AG08396 (cell line): ENCODE data around the gene PDHA1.

Experiments used
- DNase-seq: peaks from one replicate; pipeline ENCODE4 v3.0.0; 2012; ENCODE audit warnings: low spot score, mixed read lengths

Gene PDHA1

DNA sequence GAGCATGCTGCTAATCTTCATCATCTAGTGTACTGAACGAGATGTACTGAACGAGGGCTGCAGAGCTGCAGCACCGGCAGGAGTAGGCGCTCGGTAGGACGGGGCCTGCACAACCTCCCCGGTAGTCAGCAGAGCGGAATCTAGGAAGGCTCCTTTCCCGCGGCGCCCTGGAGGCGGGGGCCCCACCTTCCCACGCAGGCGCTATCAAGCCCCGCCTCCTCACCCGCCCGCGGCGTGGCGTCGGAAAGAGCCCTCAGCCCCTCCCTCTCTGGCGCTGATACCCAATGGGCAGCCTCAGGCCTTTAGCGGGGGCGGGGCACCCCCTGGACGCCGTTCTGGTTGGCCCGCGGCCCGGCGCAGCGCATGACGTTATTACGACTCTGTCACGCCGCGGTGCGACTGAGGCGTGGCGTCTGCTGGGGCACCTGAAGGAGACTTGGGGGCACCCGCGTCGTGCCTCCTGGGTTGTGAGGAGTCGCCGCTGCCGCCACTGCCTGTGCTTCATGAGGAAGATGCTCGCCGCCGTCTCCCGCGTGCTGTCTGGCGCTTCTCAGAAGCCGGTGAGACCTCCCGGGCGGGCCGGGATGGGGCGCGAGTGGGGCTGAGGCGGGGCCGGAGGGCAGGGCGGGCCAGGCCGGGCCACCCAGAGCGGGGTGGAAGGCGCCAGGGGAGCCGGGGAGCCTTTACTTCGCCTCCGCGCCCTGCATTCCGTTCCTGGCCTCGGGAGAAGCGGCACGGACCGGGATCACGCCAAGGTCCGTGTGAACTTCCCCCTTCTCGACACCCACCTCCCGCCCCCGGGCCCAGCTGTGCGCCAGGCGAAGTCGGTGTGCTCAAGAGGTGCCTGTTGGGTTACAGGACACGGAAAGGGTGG, at the start of gene PDHA1:
PDHA1 (plus strand) TSS at position 393 of the 874 bp plus-strand sequence; CDS start at position 504, 111 bp downstream.
- DNase-seq: peak; percentile 92

DNA sequence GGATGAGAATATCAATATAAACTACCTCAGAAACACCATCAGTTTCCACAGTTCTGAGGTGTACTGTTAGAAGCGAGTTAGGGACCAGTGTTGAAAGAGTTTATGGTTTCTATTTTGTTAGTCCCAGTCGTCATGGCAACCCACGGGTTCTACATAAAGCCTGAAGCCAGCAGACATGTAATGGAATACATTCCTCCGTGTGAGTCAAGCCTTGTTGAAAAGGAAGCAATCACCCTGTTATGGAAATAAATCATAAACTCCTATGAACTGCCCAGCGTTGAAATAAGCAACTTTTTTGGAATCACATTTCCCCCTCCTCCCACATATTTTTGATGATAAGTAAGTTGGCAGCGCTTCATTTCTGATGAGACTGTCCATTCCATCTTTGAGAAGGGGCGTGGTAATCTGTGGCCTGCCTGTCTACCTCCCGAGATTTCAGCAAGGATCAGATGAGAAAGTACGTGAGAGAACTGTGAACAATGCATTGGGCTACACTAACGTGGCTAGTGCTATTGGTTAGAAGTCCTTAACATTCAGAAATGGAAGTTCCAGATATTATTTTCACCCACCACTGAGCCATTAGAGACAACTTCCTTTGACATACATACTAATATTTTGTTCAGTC, 40.4 kb upstream of the PDHA1 start:
- DNase-seq: peak; percentile 28

DNA sequence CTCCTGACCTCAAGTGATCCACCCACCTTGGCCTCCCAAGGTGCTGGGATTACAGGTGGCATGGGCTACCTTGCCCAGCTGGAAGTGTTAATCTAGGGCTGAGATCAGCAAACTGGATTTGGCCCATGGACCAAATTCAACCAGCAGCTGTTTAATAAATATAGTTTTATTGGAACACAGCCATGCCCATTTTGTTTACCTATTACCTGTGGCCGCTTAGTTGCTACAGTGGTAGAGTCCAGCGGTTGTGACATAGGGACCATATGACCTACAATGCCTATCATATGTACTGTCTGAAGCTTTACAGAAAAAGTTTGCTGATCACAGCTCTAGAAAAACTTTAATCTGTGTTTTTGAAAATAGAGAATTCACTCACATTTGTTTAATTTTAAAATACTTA, 17.2 kb upstream of the PDHA1 start:
- DNase-seq: no peak

DNA sequence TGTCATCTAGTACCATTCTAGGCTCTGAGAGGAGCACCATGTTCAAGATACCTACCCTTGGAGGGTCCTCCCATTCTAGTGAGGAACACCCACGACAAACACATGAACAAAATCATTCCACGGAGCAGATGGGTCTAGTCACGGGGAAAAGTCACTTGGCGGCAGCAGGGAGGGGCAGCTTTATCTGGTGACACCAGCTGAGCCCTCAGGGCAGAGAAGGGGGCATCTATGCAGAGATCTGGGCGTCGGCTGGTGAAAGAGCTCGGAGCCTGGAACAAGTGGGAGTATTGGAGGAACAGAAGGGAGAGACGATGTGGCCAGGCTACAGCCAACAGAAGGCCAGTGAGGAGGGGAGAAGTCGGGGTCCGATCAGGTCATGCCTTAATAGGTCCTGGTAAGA, 11.9 kb upstream of the PDHA1 start:
- DNase-seq: no peak

DNA sequence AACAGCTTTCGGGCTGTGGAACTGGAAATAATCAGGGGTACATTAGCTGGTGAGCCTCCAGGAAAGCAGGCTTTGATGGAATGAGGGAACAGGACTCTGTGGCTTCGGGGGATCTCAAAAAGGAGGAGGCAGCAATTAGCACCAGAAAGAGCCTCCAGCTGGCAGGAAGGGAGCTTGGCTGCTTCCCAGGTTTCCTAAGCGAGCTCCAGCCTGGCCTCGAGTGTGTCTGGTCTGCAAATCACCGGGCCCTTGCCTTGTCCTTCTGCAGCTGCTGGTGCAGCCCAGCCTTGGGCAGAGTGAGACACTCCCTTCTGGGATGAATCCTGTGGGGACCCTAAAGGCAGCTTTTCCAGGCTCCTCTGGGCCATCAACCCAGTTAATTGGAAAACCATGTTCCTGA, 10.7 kb upstream of the PDHA1 start:
- no peak for DNase-seq

DNA sequence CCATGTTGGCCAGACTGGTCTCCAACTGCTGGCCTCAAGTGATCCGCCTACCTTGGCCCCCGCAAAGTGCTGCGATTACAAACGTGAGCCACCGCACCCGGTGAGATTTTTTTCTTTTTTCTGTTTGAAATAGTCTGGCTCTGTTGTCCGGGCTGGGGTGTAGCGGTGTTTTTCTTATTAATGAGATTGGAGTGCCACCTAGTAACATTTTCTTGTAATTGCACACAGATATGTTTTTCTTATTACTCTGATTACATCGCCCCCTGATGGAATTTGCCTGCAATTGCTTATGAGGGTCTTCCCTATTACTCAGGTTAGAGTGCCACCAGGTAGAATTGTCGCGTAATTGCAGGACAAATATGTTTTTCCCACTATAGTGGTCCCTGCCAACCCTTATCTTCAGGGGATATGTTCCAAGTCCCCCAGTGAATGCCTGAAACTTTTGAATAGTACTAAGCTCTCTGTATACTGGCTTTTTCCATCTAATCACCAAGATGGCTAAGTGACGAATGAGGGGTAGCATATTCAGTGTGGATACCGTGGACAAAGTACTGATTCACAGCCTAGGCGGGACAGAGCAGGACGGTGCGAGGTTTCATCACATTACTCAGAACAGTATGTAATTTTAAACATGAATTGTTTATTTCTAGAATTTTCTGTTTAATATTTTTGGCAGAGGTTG, 8.6 kb upstream of the PDHA1 start:
- DNase-seq: no peak

DNA sequence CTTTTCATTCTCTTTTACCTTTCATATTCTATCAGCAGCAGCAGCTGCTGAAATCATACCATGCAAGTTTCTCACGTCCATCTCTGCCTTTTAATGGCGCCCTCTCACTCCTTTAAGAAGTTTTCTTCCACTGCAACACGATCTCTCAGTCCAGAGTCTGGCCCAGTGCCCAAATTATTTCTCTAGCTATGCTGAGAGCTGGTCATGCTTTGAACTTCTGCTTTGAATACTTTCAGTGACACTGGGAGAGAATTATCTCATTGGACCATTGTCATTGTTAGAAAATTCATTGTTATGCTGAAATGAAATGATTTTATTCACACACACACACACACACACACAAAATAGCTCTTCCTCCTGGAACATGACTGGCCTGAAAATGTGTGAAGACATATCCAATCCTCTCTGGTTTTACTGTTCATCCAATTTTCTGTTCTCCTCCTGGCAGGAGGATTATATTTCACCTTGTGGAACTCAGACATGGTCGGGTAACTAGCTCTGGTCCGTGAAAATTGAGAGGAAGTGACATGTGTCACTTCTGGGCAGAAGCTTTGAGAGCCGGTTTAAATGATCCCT, 1.3 kb upstream of the PDHA1 start:
- DNase-seq: no peak

DNA sequence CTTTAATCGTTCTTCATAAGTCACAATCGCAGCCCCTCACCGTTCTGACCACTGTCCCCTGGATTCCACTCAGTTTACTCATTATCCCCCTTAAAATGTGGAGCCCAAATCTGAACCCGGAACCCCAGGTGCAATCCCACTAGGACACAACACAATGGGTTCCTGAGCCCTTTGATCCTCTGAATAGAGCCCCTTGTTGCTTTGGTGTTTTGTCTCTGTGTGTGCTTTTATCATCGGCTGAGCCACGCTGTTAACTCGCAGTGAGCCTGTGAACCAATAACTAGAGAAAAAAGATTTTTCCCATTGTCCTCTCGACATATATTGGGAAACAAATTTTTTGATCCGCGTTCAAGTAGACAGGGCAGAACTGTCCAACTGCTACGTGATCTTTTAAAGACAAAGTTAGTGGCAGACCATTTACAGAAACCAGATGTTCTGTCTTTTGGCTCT, 617 bp upstream of the PDHA1 start:
- DNase-seq: no peak

DNA sequence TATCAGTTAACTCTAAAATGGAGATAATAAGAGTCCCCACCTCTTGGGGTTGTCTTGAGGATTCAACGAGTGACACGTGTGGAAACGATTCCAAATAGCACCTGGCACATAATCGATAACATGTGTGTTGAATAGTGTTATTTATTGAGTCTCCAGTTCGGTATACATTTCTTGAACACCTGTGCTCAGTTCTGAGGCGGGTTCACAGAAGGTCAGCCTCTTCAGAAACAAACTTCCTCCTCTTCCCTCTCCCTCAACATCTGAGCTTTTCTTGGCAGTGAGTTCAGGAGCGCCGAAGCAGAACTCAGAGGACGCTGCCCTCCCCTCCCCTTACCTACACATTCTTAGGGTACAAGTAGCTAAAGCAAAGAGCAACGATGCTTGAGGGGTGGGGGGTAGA, 934 bp downstream of the PDHA1 start:
- DNase-seq: no peak

DNA sequence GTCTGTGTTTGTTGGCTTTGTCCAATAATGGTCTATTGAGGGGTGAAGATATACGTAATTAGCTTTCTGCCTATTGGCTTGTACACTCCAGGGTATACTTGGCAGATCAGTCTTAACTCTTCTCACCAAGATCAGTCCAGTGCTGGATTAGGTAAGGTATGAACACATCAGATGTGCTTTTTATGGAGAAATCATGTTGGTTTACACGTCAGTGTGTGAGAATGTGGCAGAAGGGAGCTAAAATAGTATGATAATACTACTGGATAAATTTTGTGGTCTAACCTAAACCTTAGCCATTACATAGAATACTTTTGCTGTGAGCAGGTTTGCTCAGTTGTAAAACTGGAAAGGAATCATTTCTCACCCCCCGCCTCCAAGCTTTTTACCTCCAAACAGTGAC, 4.2 kb downstream of the PDHA1 start:
- DNase-seq: no peak

DNA sequence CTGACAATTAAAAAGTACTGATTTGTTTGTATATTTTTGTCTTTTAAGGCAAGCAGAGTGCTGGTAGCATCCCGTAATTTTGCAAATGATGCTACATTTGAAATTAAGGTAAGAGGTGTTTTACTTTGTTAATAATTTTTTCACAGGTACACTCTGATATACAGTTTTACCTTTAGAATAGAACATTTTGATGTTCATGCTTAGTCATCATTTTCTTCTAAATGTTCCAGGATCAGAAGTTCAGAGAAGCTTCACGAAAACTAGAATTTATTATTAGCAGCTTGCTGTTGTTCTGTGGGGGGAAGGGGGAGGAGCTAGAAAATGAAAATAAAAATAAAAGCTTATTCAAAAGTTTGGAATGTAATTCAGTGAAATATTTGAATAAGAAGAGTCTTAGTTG, 5.5 kb downstream of the PDHA1 start:
- DNase-seq: no peak

DNA sequence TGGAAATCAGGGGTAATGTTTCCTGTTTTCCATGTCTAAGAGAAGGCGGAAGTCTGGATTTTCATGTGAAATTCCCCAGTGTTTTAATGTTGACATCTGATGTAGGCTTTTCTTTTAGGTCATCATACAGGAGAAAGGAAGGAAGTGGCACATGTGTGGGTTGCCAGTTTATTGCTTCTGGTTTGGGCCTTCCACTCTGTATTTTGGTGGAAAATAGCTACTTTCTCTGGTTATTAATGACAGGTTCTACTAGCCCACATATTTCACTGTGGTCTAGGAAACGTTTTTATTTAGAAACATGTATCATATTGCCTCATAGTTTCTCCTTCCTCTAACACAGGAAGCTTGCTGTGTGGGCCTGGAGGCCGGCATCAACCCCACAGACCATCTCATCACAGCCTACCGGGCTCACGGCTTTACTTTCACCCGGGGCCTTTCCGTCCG, 7.2 kb downstream of the PDHA1 start:
- no peak for DNase-seq

DNA sequence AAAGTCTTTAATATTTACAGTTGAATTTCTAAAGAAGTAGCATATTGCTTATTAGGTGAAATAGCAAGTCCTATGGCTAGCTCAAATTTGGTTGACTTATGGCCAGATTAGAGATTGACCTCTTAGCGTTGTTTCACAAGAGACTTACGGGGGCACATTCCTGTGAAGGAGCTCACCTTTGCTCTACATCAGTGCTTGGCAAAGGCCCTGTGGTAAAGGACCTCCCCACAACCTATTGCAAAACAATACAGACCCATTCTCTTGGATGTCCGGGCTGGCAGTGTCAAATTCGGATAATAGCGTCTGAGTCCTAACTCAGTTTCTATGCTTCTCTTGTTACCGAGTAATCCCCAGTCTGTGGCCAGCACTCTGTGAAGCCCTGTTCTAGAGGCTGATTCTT, 10.9 kb downstream of the PDHA1 start:
- DNase-seq: no peak

DNA sequence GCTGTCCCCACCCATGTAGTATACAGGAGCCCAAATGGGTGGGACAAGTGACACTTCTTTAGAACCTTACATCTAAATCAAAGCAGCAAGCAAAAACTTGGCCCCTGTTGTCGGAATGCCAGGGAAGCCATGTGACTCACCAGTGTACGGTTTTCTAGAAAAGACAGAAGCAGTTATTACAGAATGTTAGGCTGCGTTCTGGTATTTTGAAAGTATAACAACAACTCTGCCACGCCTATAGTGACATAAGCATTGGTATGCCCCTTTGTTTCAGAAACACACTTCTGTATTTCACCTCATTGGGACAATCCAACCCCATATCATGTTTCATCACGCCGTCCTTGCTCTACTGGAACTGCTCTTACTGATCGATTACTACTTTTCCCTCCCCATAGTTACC, 14.8 kb downstream of the PDHA1 start:
- no peak for DNase-seq

DNA sequence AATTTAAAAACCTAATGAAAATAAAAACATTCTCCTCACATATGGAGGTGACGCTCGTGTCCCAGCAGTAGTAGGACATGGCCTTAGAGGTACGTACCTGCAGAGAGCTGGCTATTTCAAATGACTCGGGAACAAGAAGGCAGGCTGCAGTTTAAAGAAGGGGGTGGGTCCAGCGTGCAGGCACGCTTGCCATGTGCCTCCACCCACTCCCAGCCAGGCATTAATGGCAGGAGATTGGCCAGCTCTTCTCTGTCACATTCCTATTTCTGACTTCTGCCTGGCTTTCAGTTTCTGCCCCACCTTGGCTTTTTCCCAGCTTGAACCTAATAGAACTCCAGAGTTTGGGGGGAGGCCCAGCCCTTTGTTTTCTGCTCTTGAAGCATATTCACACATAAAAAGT, 17.2 kb downstream of the PDHA1 start:
- no peak for DNase-seq

DNA sequence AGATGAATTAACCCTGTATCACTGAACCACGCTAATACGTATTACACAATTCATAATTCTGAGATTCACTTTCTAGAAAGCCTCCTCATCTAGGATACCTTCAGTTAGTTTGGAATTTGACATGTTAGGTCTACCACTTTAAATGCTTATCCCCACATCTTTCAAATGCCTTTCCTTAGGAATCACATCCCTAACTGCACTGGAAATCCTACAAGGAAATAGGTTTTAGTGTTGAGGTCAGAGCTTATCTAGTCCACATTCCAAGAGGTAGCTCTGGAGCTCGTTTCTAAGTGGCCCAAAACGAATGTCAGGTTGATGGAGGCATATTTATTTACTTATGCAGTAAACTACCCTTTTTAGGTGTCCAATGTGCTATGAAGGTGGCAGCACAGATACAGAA, 18.0 kb downstream of the PDHA1 start:
- DNase-seq: no peak

DNA sequence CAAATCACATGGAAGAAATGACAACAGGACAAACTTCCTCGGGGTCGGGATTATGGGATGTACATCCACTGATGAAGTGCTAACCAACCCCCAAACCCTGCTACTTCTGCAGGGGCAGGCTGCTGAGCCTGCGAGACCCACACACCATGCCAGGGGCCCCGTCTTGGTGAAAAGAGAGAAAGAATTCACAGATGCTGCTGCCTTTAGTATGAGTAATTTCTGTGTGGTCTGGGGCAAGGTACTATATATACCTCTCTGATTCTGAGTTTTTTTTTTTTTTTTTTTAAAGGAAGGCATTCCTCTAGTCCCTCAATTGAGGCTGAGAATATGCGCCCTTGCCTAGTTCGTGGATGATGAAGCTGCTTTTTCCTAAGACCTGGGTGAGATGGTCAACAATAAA, 24.8 kb downstream of the PDHA1 start:
- no peak for DNase-seq

DNA sequence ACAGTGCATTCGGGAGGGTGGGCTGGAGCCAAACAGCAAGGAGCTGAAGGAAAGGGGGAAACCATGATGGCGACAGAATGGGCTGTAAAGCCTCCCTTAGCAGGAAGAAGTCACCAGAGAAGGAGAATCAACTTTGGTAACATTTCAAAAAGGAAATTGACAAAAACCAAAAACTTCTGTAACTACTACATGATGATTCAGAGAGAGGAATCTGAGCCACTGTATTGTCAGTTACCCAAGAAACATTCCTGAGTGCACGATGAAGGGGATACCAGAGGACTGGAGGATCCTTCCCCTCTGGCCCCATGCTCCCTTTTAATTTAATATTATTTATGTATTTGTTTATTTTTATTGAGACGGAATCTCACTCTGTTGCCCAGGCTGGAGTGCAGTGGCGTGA, 26.3 kb downstream of the PDHA1 start:
- DNase-seq: peak; percentile 34

DNA sequence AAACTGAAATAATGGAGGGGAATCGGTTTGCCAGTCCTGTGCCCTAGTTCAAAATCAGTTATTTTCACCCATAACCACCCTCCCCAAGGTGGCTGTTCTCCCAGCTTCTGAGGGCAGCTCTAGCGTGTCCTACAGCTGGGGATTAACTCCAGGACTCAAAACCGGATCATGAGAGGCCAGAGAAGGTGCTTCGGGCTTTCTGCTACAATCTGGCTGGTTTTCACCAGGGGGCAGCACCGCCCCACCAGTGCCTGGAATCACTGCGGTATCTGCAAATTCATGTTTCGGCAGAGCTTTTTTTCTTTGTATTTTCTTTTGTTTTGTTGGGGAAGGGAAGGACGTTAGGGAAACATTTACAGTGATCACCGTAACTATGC, 28.4 kb downstream of the PDHA1 start:
- DNase-seq: peak; percentile 66

DNA sequence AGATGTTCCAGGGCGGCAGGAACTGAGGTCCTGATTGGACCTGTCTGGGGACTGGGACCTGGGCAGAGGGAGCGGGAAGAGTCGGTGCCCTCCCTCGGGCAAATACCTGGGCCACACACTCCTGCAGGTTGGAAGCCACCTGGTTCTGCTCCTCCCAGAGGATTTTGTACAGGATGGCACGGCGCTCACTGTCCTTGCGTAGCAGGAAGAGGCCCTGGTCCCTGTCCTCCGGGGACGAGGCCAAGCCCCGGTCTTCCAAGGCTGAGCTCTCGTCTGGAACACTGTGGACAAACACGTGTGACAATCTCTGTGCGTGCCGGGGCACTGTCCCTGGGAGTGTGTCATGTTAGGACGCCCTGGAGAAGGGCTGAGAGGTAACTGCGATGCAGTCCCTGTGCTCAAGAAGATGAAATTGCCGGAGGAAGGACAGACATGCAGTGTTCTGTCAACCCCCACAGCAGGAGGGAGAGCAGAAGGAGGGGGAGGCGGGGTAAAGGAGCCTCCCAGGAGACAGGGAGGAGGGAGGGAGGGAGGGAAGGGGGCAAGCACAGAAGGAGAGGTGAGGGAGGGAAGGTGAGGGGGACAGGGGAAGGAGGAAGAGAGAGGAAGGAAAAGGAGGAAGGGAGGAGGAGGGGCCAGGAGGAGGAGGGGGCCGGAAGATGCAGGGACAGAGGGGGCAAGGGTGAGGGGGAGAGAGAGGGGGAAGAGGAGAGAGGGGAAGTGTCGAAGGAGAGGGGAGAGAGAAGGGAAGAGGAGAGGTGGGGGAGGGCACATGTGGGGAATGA, 29.0 kb downstream of the PDHA1 start:
- peak; percentile 13 for DNase-seq

DNA sequence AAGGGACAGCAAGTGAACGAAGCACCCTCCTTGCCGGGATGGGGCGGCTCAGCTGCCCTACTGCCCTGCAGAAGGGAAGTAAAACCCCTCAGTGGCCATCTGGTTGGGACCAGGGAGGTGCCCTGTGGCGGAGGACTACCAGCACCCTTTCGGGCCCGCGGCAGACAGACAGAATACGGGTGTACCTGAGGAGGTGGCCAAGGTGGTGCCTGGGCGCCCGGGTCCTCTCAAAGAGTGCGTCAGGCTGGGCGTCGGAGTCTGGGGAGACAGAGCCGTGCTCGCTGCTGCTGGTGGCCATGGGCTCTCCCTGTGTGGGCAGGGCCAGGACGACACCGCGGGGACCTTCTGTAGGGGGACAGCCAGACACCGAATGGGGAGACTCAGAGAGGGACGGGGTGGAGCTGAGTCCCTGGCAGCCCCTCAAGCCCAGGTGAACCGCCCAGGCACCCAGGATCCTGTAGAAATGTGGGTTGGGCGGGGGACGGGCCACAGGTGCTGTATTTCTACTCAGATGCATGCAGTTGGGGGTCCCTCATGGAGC, 29.7 kb downstream of the PDHA1 start:
- DNase-seq: no peak

DNA sequence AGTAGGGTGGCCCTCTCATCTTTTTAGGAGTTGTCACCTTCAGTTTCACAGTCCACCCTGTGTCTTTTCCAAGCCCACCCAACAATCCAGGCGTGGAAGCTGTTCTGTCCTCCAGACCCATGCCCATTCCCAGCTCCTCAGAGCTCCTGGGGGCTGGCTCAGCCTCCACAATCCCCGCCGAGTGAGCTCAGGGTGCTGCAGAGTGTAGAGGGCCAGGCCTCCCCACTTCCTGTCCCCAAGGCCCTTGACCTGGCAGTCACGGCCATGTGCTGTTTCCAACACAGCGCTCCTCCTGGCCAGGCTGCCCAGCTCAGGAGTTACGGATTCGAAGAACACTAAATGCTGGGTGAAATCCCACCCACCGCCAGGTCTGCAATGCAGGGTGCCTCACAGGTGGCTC, 31.8 kb downstream of the PDHA1 start:
- DNase-seq: no peak
